UCSD-AML1 (cell line): ENCODE results near the gene GRK5.
"Not testable (repeated sequence)": the region's sequence is repeated elsewhere in the genome, so short reads cannot be mapped to it uniquely, and the experiment has no call there.

Experiments
- DNase-seq: peaks from one replicate; lab custom pipeline; 2025; ENCODE audit not compliant: unreplicated experiment; lab: John Stamatoyannopoulos, UW

Gene GRK5

DNA sequence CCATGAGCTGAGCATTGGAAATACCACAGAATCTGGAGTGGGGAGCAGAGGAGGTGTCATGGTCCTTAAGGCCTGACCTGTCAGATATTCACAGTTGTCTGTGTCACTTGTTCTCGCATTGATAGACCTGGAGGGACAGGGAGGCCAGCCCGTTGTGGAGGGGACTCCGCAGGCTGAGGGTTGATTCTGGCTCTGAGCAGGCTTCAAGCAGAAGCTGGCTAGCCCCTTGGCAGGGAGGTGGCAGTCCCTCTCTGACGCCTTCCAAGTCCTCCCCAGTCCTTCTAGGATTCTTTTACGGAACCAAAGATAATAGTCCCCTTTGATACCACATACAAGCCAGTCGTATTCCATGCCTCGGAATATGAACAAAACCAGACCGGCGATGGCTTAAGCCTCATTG is 65.4 kb downstream of the GRK5 start:
- DNase-seq: no peak

- no peak for DNase-seq
Observed at GRCh38 chr10:119273413-119273812, 66.0 kb downstream of the GRK5 start.

GRCh38 chr10:119274519-119275045 is 67.2 kb downstream of the GRK5 start:
- no peak for DNase-seq

DNA sequence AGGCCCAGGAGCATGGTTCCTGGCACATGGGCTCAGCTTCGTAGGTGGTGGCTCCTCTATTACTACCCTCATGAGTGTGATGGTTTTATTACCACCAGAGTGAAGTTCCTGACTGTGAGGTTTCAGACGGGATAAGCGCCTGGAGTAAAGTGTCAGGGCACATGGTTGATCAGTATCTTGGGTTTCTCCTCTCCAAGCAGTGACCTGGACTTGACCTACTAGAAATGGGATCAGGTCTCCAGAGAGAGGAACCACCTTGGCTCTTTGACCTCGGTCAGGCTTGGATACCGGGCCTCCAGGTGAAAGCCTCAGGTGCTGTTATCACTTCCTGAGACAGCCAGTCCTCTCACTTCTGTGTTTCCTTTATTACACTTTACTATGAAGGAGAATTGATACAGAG is 67.7 kb downstream of the GRK5 start:
- no peak for DNase-seq

DNA sequence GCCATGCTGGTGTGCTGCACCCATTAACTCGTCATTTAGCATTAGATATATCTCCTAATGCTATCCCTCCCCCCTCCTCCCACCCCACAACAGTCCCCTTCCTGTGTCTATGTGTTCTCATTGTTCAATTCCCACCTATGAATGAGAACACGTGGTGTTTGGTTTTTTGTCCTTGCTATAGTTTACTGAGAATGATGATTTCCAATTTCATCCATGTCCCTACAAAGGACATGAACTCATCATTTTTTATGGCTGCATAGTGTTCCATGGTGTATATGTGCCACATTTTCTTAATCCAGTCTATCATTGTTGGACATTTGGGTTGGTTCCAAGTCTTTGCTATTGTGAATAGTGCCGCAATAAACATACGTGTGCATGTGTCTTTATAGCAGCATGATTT is 68.8 kb downstream of the GRK5 start:
- DNase-seq: not testable (repeated sequence)

DNA sequence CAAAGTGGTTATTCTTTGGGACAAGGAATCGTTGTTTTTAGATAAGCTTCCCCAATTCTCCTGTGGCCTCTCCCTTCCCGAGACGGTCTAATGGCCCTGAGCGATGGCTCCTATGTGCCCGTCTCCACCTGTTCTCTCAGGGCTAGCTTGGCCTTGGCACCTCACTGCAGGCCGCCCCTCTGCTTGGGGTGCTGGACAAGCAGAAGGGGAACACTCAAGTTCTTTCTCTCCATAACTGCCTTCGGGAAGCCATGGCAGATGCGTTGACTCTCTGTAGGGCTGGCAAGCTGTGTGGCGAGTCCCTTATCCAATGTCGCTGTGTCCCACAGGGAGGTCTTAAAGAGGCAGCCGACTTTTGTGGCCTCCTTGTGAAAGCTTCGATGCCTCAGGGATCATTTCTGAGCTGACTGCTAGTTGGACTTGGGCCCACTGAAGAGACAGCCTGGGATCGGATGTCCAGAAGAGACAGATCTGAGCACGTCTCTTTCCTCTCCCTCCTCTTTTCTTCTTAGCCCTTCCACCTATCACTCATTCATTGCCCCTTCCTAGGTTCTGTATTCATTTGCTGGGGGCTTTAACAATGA is 70.8 kb downstream of the GRK5 start:
- DNase-seq: no peak

GRCh38 chr10:119279441-119279840 is 72.1 kb downstream of the GRK5 start:
- DNase-seq: no peak

DNA sequence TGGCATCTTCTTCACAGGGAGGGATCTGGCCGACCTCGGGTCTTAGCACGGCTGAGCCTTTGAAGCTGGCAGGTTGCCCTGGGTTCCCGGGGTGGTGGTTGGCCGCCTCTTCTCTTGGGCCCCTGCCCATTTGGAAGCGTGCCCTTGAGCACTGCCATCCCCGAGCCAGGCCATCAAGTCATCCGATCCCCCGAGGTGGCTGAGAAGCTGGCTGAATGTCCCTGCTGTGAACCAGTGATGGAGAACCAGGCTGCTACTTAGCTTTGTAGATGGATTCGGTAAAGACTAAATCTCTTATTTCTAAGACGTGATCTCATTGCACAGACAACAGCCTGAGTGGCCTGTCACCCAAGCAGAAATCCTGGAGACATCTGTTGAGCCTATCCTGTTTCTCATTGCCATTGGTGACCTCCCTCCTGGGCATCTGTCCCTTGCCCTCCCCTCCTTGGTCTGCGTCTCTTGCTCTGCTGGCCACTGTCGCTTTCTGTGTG is 74.3 kb downstream of the GRK5 start:
- DNase-seq: no peak

- DNase-seq: no peak
Observed at GRCh38 chr10:119282446-119282845, 75.1 kb downstream of the GRK5 start.

DNA sequence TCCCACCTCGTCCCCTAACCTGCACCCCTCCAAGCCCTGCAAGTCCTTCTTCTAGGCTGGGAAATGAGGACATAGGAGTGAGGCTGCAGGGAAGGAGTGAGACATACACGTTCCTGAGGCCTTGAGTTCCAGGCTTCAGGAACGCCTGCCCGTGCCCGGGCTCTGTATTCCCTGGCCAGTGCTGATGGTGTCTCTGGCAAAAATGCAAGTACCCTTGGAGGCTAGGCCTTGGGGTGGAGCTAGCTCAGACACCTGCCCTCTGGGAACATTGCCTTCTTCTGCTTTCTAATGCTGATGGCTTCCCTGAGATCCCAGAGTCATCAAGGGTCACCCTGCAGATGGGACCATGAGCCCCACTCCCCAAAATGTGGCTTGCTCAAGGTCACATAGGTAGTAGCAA is 76.0 kb downstream of the GRK5 start:
- DNase-seq: no peak

DNA sequence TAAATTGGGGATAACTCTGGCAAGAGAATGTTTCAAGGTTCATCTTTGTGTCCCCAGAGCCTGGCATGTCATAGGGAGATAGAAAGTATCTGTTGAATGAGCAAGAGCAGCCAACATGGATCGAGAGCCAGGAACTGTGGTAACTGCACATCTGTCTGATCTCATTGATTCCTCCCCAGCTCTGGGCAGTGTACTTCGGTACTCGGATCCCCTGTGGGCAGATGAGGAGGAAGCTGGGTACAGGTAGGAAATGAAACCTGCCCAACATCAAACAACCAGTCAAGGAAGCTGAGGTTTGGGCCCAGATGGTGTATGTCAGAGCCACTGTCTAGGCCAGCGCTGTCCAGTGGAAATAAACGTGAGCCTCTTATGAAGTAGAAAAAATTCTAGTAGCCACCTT is 76.4 kb downstream of the GRK5 start:
- DNase-seq: no peak

- DNase-seq: no peak
Observed at GRCh38 chr10:119284679-119285096, 77.3 kb downstream of the GRK5 start.

- no peak for DNase-seq
Observed at GRCh38 chr10:119285495-119286267, 78.3 kb downstream of the GRK5 start.

DNA sequence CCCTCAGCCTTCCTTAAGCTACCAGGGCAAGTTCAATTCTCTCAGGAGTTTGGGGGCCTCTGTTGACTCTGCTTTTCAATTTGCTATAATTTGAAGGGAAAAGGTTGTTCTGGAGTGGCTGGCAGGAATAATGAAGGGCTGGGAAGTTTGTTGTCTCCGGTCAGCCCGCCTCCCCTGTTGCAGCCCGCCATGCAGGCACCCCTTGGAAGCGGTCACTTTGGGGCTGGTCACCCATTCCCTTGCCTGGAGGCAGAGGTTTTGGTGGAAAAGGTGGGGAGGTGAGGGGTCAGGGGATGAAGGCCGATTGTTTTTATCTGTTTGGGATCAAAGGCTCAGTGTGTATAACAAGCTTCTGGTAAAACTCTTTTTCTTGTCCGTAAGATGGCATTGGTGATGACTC is 79.1 kb downstream of the GRK5 start:
- DNase-seq: no peak

DNA sequence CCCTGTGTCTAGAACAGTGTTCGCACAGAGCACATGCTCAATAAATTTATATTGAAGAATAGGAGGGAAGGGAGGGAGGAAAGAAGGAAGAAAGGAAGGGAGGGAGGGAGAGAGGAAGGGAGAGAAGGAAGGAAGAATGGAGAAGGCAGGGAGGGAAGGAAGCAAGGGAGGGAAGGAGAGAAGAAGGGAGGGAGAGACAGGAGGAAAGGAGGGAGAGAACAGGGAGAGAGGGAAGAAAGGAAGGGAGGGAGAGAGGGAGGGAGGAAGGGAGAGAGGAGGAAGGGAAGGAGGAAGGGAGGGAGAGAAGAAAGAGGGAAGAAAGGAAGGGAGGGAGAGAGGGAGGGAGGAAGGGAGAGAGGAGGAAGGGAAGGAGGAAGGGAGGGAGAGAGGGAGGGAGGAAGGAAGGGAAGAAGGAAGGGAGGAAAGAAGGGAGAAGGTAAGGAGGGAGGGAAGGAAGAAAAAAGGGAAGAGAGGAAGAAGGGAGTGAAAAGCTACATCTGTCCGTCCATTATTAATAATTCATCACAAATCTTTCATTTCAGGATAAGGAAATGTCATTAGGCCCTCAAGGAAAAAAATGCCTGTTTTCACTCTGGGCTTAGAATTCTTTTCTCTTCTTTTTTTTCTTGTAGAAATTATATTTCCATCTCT is 79.7 kb downstream of the GRK5 start:
- DNase-seq: no peak

DNA sequence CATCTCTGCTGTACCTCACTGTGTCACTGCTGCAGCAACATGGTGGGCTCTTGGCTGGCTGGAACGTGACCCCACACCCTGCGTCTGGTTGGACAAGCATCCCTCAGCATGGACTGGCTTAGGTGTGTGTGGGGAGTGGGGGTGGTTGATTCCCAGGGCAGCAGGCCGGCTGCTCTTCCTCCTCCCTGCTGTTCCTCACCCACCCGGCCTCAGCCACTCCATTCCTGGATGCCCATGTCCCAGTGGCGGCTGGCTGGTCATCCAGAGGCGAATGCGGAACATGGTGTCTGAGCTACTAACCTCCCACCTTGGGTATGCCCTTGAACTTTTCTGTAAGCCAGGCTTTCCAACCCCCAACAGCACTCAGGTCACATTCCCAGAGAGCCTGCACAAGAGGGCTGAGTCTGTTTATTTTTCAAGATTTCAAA is 81.2 kb downstream of the GRK5 start:
- DNase-seq: no peak

DNA sequence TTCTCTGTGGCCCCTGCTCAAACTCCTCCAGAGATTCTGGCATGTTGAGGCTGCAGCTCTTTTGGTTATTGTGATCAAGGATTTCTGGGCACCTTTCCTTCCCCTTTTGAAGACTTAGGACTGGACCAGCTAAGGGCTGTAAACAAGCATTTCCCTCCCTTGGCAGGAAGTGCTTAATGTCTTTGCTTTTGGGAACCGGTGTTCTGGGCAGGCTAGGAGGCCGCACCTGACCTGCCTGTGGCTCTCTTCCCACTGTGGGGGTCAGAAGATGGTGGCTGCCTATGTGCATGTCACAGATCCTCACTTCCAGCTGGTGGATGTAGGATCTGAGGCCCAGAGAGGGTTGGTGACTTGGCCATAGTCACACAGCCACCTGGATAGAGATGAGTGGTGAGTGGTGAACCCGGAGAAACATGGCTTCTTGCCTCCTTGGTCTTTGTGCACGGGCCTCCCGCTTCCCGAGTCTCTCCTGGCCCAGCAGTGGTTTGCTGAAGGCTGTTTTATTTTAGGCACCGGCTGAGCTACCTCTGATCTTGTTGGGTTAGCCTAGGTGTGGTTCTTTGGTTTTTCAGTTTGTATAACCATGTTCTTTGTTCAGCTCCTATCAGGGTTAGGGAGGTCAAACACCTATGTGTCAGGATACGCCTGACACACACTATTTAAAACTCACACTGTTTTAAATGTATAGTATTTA is 82.0 kb downstream of the GRK5 start:
- no peak for DNase-seq

- no peak for DNase-seq
Observed at GRCh38 chr10:119290301-119291048, 83.1 kb downstream of the GRK5 start.

DNA sequence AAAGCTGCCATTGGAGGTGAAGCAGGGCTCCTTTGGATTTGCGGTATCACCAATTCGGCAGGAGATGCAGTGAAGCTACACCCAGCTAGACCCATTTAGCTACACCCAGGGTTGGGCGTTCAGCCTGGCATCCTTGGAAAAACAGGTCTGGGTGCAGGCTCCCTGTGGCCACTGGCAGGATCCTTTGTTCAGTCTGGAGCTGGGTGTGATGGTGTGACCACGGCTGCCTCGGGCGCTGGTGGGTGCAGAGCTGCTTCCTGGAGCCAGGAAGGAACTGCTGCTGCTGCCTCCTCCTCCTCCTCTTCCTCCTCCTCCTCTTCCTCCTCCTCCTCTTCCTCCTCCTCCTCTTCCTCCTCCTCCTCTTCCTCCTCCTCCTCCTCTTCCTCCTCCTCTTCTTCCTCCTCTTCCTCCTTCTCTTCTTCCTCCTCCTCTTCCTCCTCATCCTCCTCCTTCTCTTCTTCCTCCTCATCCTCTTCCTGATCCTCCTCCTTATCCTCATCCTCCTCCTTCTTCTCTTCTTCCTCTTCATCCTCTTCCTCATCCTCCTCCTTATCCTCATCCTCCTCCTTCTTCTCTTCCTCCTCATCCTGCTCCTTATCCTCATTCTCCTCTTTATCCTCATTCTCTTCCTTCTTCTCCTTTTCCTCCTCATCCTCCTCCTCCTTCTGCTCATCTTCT is 84.0 kb downstream of the GRK5 start:
- DNase-seq: no peak
